GM12865 (cell line): ENCODE results near the gene TMEM53.

Source experiments
- DNase-seq: peaks from one replicate; pipeline ENCODE4 v3.0.0; 2010; ENCODE audit warnings: low read depth
- H3K4me3 ChIP-seq: 2 replicates; pipeline ENCODE4 v1.5.1; 2011; ENCODE audit warnings: mild to moderate bottlenecking, low read depth, low read length, control low read depth
- CTCF ChIP-seq: IDR thresholded peaks from 2 replicates; pipeline ENCODE4 v1.5.1; 2011; ENCODE audit warnings: low read length, control low read depth, low read depth, inconsistent platforms; ENCODE audit not compliant: insufficient read depth; ENCODE audit errors: missing control alignments

The TMEM53 gene

GRCh38 chr1:44655609-44656008 lies 18.7 kb downstream of the TMEM53 start:
- no peak overlapping the region for H3K4me3 ChIP-seq
- TF ChIP-seq CTCF: peak; percentile 66
- DNase-seq: peak; percentile 33

GRCh38 chr1:44654621-44655187 lies 19.6 kb downstream of the TMEM53 start:
- H3K4me3 ChIP-seq: no peak overlapping the region
- no peak for TF ChIP-seq CTCF
- no peak for DNase-seq

- H3K4me3 ChIP-seq: no peak overlapping the region
- TF ChIP-seq CTCF: no peak
- DNase-seq: no peak
Observed at GRCh38 chr1:44653107-44653964, 20.9 kb downstream of the TMEM53 start.

- TF ChIP-seq CTCF: peak; percentile 98
- DNase-seq: peak; percentile 76
- H3K4me3 ChIP-seq: no peak overlapping the region
Observed at GRCh38 chr1:44652445-44653106, 21.7 kb downstream of the TMEM53 start.

- no peak for TF ChIP-seq CTCF
Observed at GRCh38 chr1:44651069-44651468, 23.2 kb downstream of the TMEM53 start.

GRCh38 chr1:44650159-44650831 lies 24.0 kb downstream of the TMEM53 start:
- DNase-seq: no peak
- no peak for TF ChIP-seq CTCF
- no peak overlapping the region for H3K4me3 ChIP-seq

More at GRCh38 chr1:44651069-44651468, 23.2 kb downstream of the TMEM53 start:
- H3K4me3 ChIP-seq: no peak overlapping the region
- DNase-seq: no peak
